IMR-90 (cell line): ENCODE measurements around the gene NUP98. TPM values are rescaled to one million over a fixed set of nuclear protein-coding genes. Genes with fewer than 3 reads are reported as not detected.

Experiments used
- ATAC-seq: fragments of 200-7000 bp; cut with Tn5 transposase; 2 replicates; pipeline ENCODE4 v1.9.1; 2020; ENCODE audit warnings: low read depth, mild to moderate bottlenecking, moderate library complexity
- BruUV-seq: library from RNA; stranded (reverse); fragments of 400-500 nt; replicated peaks from 2 replicates; lab custom pipeline; 2021; lab: Mats Ljungman, UMichigan
- CTCF ChIA-PET: fragments of 300-600 bp; formaldehyde crosslinking; extraction: SDS; loops from one replicate; lab custom pipeline; 2021; ENCODE audit warnings: antibody characterized with exemption; lab: Yijun Ruan, JAX
- POLR2A ChIA-PET: fragments of 300-600 bp; sonication (Branson Sonifier 250); formaldehyde crosslinking; loops from one replicate; lab custom pipeline; 2022; ENCODE audit warnings: antibody characterized with exemption; ENCODE audit not compliant: unreplicated experiment; lab: Charles Lee
- DNase-seq: peaks from one replicate; pipeline ENCODE4 v3.0.0; 2013
- H2AFZ ChIP-seq: replicated peaks from 2 replicates; pipeline ENCODE3; 2013; ENCODE audit warnings: low read length, mild to moderate bottlenecking; ENCODE audit not compliant: poor library complexity
- H2AK5ac ChIP-seq: 2 replicates; pipeline ENCODE4 v1.6.1; 2013; ENCODE audit warnings: low read depth, low read length, inconsistent platforms
- H2AK9ac ChIP-seq: replicated peaks from 2 replicates; pipeline ENCODE3; 2013; ENCODE audit warnings: mild to moderate bottlenecking, low read depth, low read length, moderate library complexity; ENCODE audit not compliant: poor library complexity
- H2BK120ac ChIP-seq: 2 replicates; pipeline ENCODE4 v1.6.1; 2013; ENCODE audit warnings: low read depth, low read length, inconsistent platforms
- H2BK15ac ChIP-seq: 3 replicates; pipeline ENCODE4 v1.6.1; 2013; ENCODE audit warnings: low read depth, low read length, inconsistent platforms
- H2BK20ac ChIP-seq: 2 replicates; pipeline ENCODE4 v1.6.1; 2013; ENCODE audit warnings: low read depth, mild to moderate bottlenecking, inconsistent platforms, low read length, moderate library complexity
- H2BK5ac ChIP-seq: 2 replicates; pipeline ENCODE4 v1.6.1; 2013; ENCODE audit warnings: mild to moderate bottlenecking, low read depth, low read length, inconsistent platforms; ENCODE audit not compliant: poor library complexity, severe bottlenecking
- H3K14ac ChIP-seq: replicated peaks from 2 replicates; pipeline ENCODE4 v1.6.1; 2013; ENCODE audit warnings: low read depth, low read length, inconsistent platforms
- H3K18ac ChIP-seq: 2 replicates; pipeline ENCODE4 v1.6.1; 2013; ENCODE audit warnings: low read depth, low read length, control low read depth
- H3K23ac ChIP-seq: 2 replicates; pipeline ENCODE4 v1.6.1; 2013; ENCODE audit warnings: low read depth, low read length, inconsistent platforms
- H3K27ac ChIP-seq: 2 replicates; pipeline ENCODE4 v1.5.1; 2013; ENCODE audit warnings: mild to moderate bottlenecking, control low read depth, low read length; ENCODE audit not compliant: insufficient read depth
- H3K27me3 ChIP-seq: 2 replicates; pipeline ENCODE4 v1.6.1; 2013; ENCODE audit warnings: low read length; ENCODE audit not compliant: control insufficient read depth, insufficient read depth
- H3K36me3 ChIP-seq: 2 replicates; pipeline ENCODE4 v1.6.1; 2013; ENCODE audit warnings: low read length, mixed read lengths; ENCODE audit not compliant: control insufficient read depth, insufficient read depth
- H3K4ac ChIP-seq: 2 replicates; pipeline ENCODE4 v1.6.1; 2013; ENCODE audit warnings: low read depth, low read length, inconsistent platforms
- H3K4me1 ChIP-seq: 2 replicates; pipeline ENCODE4 v1.6.1; 2013; ENCODE audit warnings: low read length, mixed read lengths; ENCODE audit not compliant: control insufficient read depth, insufficient read depth
- H3K4me2 ChIP-seq: 2 replicates; pipeline ENCODE4 v1.6.1; 2013; ENCODE audit warnings: low read depth, mild to moderate bottlenecking, control low read depth, low read length, moderate library complexity
- H3K4me3 ChIP-seq: 2 replicates; pipeline ENCODE4 v1.5.1; 2013; ENCODE audit warnings: low read depth, mild to moderate bottlenecking, control low read depth, low read length, moderate library complexity; ENCODE audit not compliant: insufficient read depth
- H3K56ac ChIP-seq: 2 replicates; pipeline ENCODE4 v1.6.1; 2013; ENCODE audit warnings: low read length, inconsistent platforms; ENCODE audit not compliant: insufficient read depth; ENCODE audit errors: extremely low read depth
- H3K79me1 ChIP-seq, 2 experiments: 2 replicates each; pipeline ENCODE4 v1.6.1; 2013; ENCODE audit warnings: low read length in 2 of 2, inconsistent platforms in 1 of 2, low read depth in 1 of 2
- H3K9ac ChIP-seq: 2 replicates; pipeline ENCODE4 v1.6.1; 2013; ENCODE audit warnings: low read depth, low read length, control low read depth
- H3K9me1 ChIP-seq: 2 replicates; pipeline ENCODE4 v1.6.1; 2013; ENCODE audit warnings: low read length, inconsistent platforms; ENCODE audit not compliant: insufficient read depth
- H3K9me3 ChIP-seq: 2 replicates; pipeline ENCODE4 v1.6.1; 2013; ENCODE audit warnings: low read length; ENCODE audit not compliant: control insufficient read depth, insufficient read depth
- H4K20me1 ChIP-seq: 2 replicates; pipeline ENCODE4 v1.6.1; 2013; ENCODE audit warnings: low read length, inconsistent platforms; ENCODE audit not compliant: insufficient read depth
- H4K5ac ChIP-seq: 2 replicates; pipeline ENCODE4 v1.6.1; 2013; ENCODE audit warnings: mild to moderate bottlenecking, low read depth, low read length, control low read depth
- H4K8ac ChIP-seq, 2 experiments: 2 replicates each; pipeline ENCODE4 v1.6.1; 2013; ENCODE audit warnings: low read depth in 2 of 2, low read length in 2 of 2, control low read depth in 1 of 2, inconsistent platforms in 1 of 2
- H4K91ac ChIP-seq: 2 replicates; pipeline ENCODE4 v1.6.1; 2013; ENCODE audit warnings: low read depth, low read length, inconsistent platforms; ENCODE audit not compliant: insufficient read depth
- BHLHE40 ChIP-seq: fragments of 150-350 bp; IDR thresholded peaks from 2 replicates; pipeline ENCODE4 v1.6.1; 2016; ENCODE audit warnings: mild to moderate bottlenecking, low read depth, low read length
- CEBPB ChIP-seq: IDR thresholded peaks from 2 replicates; pipeline ENCODE4 v1.6.1; 2012; ENCODE audit warnings: low read depth, low read length, improper control_type of control experiment
- CHD1 ChIP-seq: IDR thresholded peaks from 2 replicates; pipeline ENCODE4 v1.6.1; 2012; ENCODE audit warnings: low read depth, low read length, improper control_type of control experiment
- CTCF ChIP-seq: conservative IDR thresholded peaks from 2 replicates; pipeline ENCODE4 v1.5.1; 2012; ENCODE audit warnings: mild to moderate bottlenecking, low read depth, low read length, improper control_type of control experiment
- ELK1 ChIP-seq: fragments of 150-350 bp; IDR thresholded peaks from 2 replicates; pipeline ENCODE4 v1.6.1; 2016; ENCODE audit warnings: low read depth, mild to moderate bottlenecking, low read length, moderate library complexity, borderline replicate concordance
- FOS ChIP-seq: fragments of 150-350 bp; IDR thresholded peaks from 2 replicates; pipeline ENCODE4 v1.6.1; 2016; ENCODE audit warnings: low read depth, low read length
- MAFK ChIP-seq: IDR thresholded peaks from 2 replicates; pipeline ENCODE4 v1.6.1; 2012; ENCODE audit warnings: low read depth, low read length, improper control_type of control experiment
- MAZ ChIP-seq: IDR thresholded peaks from 2 replicates; pipeline ENCODE4 v1.6.1; 2012; ENCODE audit warnings: low read depth, mild to moderate bottlenecking, low read length, improper control_type of control experiment, moderate library complexity, borderline replicate concordance
- MXI1 ChIP-seq: IDR thresholded peaks from 2 replicates; pipeline ENCODE4 v1.6.1; 2012; ENCODE audit warnings: low read depth, mild to moderate bottlenecking, low read length, moderate library complexity, borderline replicate concordance
- NFE2L2 ChIP-seq: fragments of 150-350 bp; IDR thresholded peaks from 2 replicates; pipeline ENCODE4 v1.6.1; 2016; ENCODE audit warnings: low read depth, mild to moderate bottlenecking, low read length
- POLR2A ChIP-seq: IDR thresholded peaks from 2 replicates; pipeline ENCODE4 v1.6.1; 2012; ENCODE audit warnings: mild to moderate bottlenecking, low read depth, low read length
- RAD21 ChIP-seq: IDR thresholded peaks from 2 replicates; pipeline ENCODE4 v1.6.1; 2012; ENCODE audit warnings: low read length, improper control_type of control experiment
- RFX5 ChIP-seq: IDR thresholded peaks from 2 replicates; pipeline ENCODE4 v1.8.0; 2012; ENCODE audit warnings: low read depth, mild to moderate bottlenecking, low read length, moderate library complexity
- SMC3 ChIP-seq: fragments of 150-350 bp; IDR thresholded peaks from 2 replicates; pipeline ENCODE4 v1.6.1; 2016; ENCODE audit warnings: low read depth, mild to moderate bottlenecking, antibody characterized with exemption, low read length, moderate library complexity
- USF2 ChIP-seq: fragments of 150-350 bp; IDR thresholded peaks from 2 replicates; pipeline ENCODE4 v1.6.1; 2017; ENCODE audit warnings: mild to moderate bottlenecking, antibody characterized with exemption, low read length, low read depth
- WGBS, 2 experiments: methylation state at CpG; one replicate each; pipeline versions ENCODE4 v1.1.5 to v1.1.7; 2013; ENCODE audit warnings: missing lambda C conversion rate in 2 of 2; ENCODE audit not compliant: insufficient read length in 1 of 2; ENCODE audit errors: extremely low coverage in 2 of 2; 5-methylcytosine and 5-hydroxymethylcytosine counted together
- dilution Hi-C: fragments of 300-500 bp; cut with HindIII; formaldehyde crosslinking; loops from one replicate; pipeline ENCODE4 v1.14.3; 2018; ENCODE audit warnings: low sequenced_read_pairs; ENCODE audit not compliant: unreplicated experiment
- in situ Hi-C: fragments of 300-500 bp; cut with MboI; formaldehyde crosslinking; loops from 3 replicates; pipeline ENCODE4 v1.14.3; 2019; ENCODE audit warnings: low sequenced_read_pairs, inconsistent platforms, mixed read lengths
- intact Hi-C: fragments of 100-400 bp; cut with micrococcal nuclease; formaldehyde crosslinking; loops from 2 replicates; pipeline ENCODE4 v1.10.0; 2022
- polyA plus RNA-seq, 3 experiments: library from polyadenylated mRNA; depleted of rRNA; stranded (reverse); fragments of >200 nt; gene quantifications; 2 replicates each; pipeline ENCODE4 v1.2.3, GENCODE V29; 2012; ENCODE audit warnings: low replicate concordance in 1 of 3
- total RNA-seq: library from RNA; depleted of rRNA; stranded (reverse); fragments of >200 nt; gene quantifications from 2 replicates; pipeline ENCODE4 v1.2.3, GENCODE V29; 2012

Gene NUP98
- total and polyA plus RNA-seq, 2 of the 4 experiments (the other 2 are of a cell fraction) = 103 to 138 TPM

GRCh38 chr11:3644817-3645235 is 152.5 kb downstream of the NUP98 start, which contains the start of gene ART1:
ART1 (plus strand) TSS chr11:3645128; CDS start chr11:3659214, 14,086 bp downstream.
- H3K79me1 ChIP-seq = no peaks in the 10 kb centered on the region
- peaks cover 3% of the 10 kb centered on the region for H3K4me1 ChIP-seq
- no peak within 1 kb of the TSS for H3K9ac ChIP-seq
- WGBS, 2 experiments = 100% methylated on average over 1 of the region's 4 CpGs; no CpG with 5 or more reads in 1 of the 2 experiments
- no peak within 1 kb of the TSS for H3K14ac ChIP-seq
- no peaks in the 10 kb centered on the region for H4K20me1 ChIP-seq
- no peak within 1 kb of the TSS for H4K5ac ChIP-seq
- H3K4me3 ChIP-seq = no peak within 1 kb of the TSS
- TF ChIP-seq MXI1 = no peak
- TF ChIP-seq BHLHE40 = no peak
- no peak for TF ChIP-seq RAD21
- TF ChIP-seq MAFK = no peak
- no peak for TF ChIP-seq USF2
- no peak for TF ChIP-seq FOS
- no peak for TF ChIP-seq RFX5
- TF ChIP-seq NFE2L2 = no peak
- no peak for TF ChIP-seq POLR2A
- TF ChIP-seq CTCF = no peak
- TF ChIP-seq ELK1 = no peak
- no peak for TF ChIP-seq MAZ
- TF ChIP-seq CHD1 = no peak
- no peak for TF ChIP-seq SMC3
- no peak for TF ChIP-seq CEBPB
- no peaks in the 10 kb centered on the region for H3K9me1 ChIP-seq
- ChIA-PET POLR2A (no interaction called here), CTCF (no interaction called here)
- DNase-seq (no peak), ATAC-seq (no peak)
- no peak within 1 kb of the TSS for H2AK9ac ChIP-seq
- no peak within 1 kb of the TSS for H2BK20ac ChIP-seq
- H3K23ac ChIP-seq = no peak within 1 kb of the TSS
- no peak within 1 kb of the TSS for H2AK5ac ChIP-seq
- no TSS peak for BruUV-seq
- in situ Hi-C loops (no loop called here), intact Hi-C loops (no loop called here), dilution Hi-C loops (no loop called here)
- H4K8ac ChIP-seq = no peak within 1 kb of the TSS
- H3K27me3 ChIP-seq = peaks cover 44% of the 10 kb centered on the region
- H3K4ac ChIP-seq = no peak within 1 kb of the TSS
- peak within 1 kb of the TSS; percentile 2 for H2AFZ ChIP-seq
- H3K56ac ChIP-seq = no peak within 1 kb of the TSS
- no peak within 1 kb of the TSS for H2BK120ac ChIP-seq
- H3K36me3 ChIP-seq = no peaks in the 10 kb centered on the region
- no peak within 1 kb of the TSS for H4K91ac ChIP-seq
- no peak within 1 kb of the TSS for H3K18ac ChIP-seq
- H2BK5ac ChIP-seq = no peak within 1 kb of the TSS
- no peak within 1 kb of the TSS for H3K27ac ChIP-seq
- no peaks in the 10 kb centered on the region for H3K9me3 ChIP-seq
- H2BK15ac ChIP-seq = no peak within 1 kb of the TSS
- no peak within 1 kb of the TSS for H3K4me2 ChIP-seq
